NK-92 (cell line): Measurements from ENCODE around the gene RFXANK.
"Not testable (repeated sequence)": the region's sequence is repeated elsewhere in the genome, so short reads cannot be mapped to it uniquely, and the experiment has no call there.

Experiments
- DNase-seq: peaks from one replicate; lab custom pipeline; 2025; ENCODE audit not compliant: unreplicated experiment; lab: John Stamatoyannopoulos, UW

RFXANK gene

GRCh38 chr19:19170053-19170872 lies 21.8 kb upstream of the RFXANK start, which contains the start of gene MEF2B:
TSS of gene MEF2B (minus strand) at chr19:19170263. CDS start at chr19:19150735, 19,528 bp downstream.
- DNase-seq, result no peak

GRCh38 chr19:19170873-19171672 lies 21.0 kb upstream of the RFXANK start:
- no peak for DNase-seq

GRCh38 chr19:19171821-19172532 lies 20.1 kb upstream of the RFXANK start:
- DNase-seq, result no peak

GRCh38 chr19:19173243-19173642 lies 18.8 kb upstream of the RFXANK start:
- not testable (repeated sequence) for DNase-seq

GRCh38 chr19:19176950-19177349 lies 15.1 kb upstream of the RFXANK start:
- DNase-seq, result no peak

- no peak for DNase-seq
Observed at GRCh38 chr19:19179548-19180441, 12.3 kb upstream of the RFXANK start.

GRCh38 chr19:19181488-19181998 lies 10.5 kb upstream of the RFXANK start:
- no peak for DNase-seq

GRCh38 chr19:19185853-19186740 lies 6.0 kb upstream of the RFXANK start:
- DNase-seq, result no peak

GRCh38 chr19:19186742-19187141 lies 5.3 kb upstream of the RFXANK start:
- no peak for DNase-seq

GRCh38 chr19:19191768-19192077 lies 335 bp upstream of the RFXANK start:
- no peak for DNase-seq

GRCh38 chr19:19192910-19193423 lies 909 bp downstream of the RFXANK start:
- no peak for DNase-seq

GRCh38 chr19:19193926-19194325 lies 1.9 kb downstream of the RFXANK start:
- DNase-seq, result no peak

GRCh38 chr19:19201697-19202630 lies 9.9 kb downstream of the RFXANK start:
- DNase-seq, result no peak

- DNase-seq, result no peak
Observed at GRCh38 chr19:19202707-19203011, 10.6 kb downstream of the RFXANK start.

- peak; percentile 33 for DNase-seq
Observed at GRCh38 chr19:19203012-19203856, 11.2 kb downstream of the RFXANK start, which contains the start of gene NR2C2AP. TSS of gene NR2C2AP (minus strand) at chr19:19203414. CDS start at chr19:19203060, 354 bp downstream.

GRCh38 chr19:19204181-19204580 lies 12.1 kb downstream of the RFXANK start:
- no peak for DNase-seq
